ENCODE data around the gene NAT14.

GRCh38 chr19:55465460-55466240, 19.3 kb upstream of the NAT14 start:
- TF ChIP-seq TAF1 (IDR thresholded peaks at IDR 0.05; ENCODE audit: borderline replicate concordance, low read depth, low read length) (no peak), POLR2AphosphoS5 (IDR thresholded peaks at IDR 0.05; ENCODE audit: low read depth, low read length) (no peak), POLR2A (IDR thresholded peaks at IDR 0.05; ENCODE audit: low read depth, low read length) (no peak)

Measured in GM12892 (cell line).